ENCODE results near the gene CACTIN. TPM values are rescaled to one million over a fixed set of nuclear protein-coding genes. Genes with fewer than 3 reads are reported as not detected.

The CACTIN gene
- polyA plus RNA-seq, 1 of the 3 experiments (the other 2 are of a cell fraction), result 36.4 TPM

- ChIA-PET CTCF (interaction anchor here (1.0 to 5.8 kb wide), 4 partner anchors 7 to 140 kb away, joined by 3 to 38 read pairs (median 4); partner anchors contain the start of gene GIPC3), POLR2A (interaction anchor here (0.7 kb wide), 1 partner anchor 18 kb away, joined by 3 read pairs; no protein-coding TSS in a partner anchor)
- H3K9ac ChIP-seq, result no peak overlapping the region
Measured at GRCh38 chr19:3578390-3578789, 48.2 kb downstream of the CACTIN start.

DNA sequence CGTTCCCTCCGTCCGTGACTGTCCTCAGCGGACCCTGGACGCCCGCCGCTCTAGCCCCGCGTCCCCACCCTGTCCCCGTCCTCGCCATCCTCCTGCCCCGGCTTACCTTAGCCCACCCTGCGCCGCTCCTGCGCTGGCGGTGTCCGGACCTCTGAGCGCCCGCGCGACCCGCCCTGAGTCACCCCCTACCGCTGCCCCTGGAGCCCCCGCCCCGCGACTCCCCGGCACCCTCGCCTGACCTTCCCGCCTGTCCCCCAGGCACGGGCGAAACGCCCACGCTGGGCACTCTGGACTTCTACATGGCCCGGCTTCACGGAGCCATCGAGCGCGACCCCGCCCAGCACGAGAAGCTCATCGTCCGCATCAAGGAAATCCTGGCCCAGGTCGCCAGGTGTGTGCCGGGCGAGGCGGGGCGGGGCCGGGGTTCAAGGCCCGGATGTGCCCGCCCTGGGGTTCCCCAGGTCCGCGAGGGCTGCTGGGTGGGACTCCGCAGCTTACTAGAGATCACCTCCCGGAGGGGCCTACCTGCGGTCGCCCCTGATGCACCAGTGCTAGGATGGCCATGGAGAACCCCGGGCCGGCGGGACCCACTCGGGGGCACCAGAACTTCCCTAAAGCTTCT is 48.8 kb downstream of the CACTIN start:
- Histone ChIP-seq H3K79me2 (ENCODE audit: insufficient read depth) (peaks cover 9% of the 10 kb centered on the region), H3K4me1 (ENCODE audit: control insufficient read depth in 1 of 2, insufficient read depth in 2 of 2, low read depth in 1 of 2, low read length in 1 of 2) (peaks cover 2 to 7% of the 10 kb centered on the region in 2 experiments; a peak in 2 of 4 replicates), H3K27me3 (ENCODE audit: insufficient read depth) (no peaks in the 10 kb centered on the region), H3K9me3 (no peaks in the 10 kb centered on the region), H3F3A (replicated peaks; ENCODE audit: insufficient read depth) (peaks cover 31% of the 10 kb centered on the region), H3K4me3 (ENCODE audit: low read depth in 2 of 2, low read length in 1 of 2) (no peak overlapping the region), H3K9ac (no peak overlapping the region), H3K9me2 (no peaks in the 10 kb centered on the region), H3K4me2 (no peak overlapping the region), H4K20me1 (ENCODE audit: insufficient read depth) (peaks cover 4% of the 10 kb centered on the region; the same call in 1 of the 2 replicates), H3K36me3 (replicated peaks in 1 of 2; ENCODE audit: control insufficient read depth in 1 of 2, insufficient read depth in 2 of 2, low read length in 1 of 2) (peaks cover 6 to 13% of the 10 kb centered on the region in 2 experiments), H3K27ac (ENCODE audit: low read depth in 2 of 2, low read length in 1 of 2) (no peak overlapping the region), H2AFZ (ENCODE audit: low read depth) (no peak overlapping the region)
- WGBS (ENCODE audit: low lambda C conversion rate), result 99% methylated on average over 46 of the region's 60 CpGs
- ChIA-PET POLR2A (interaction anchor here (0.7 kb wide), 1 partner anchor 17 kb away, joined by 3 read pairs; no protein-coding TSS in a partner anchor), CTCF (interaction anchor here (1.0 to 5.8 kb wide), 3 partner anchors 8 to 41 kb away, joined by 3 to 38 read pairs (median 4); partner anchors contain the start of gene GIPC3)
- TF ChIP-seq TEAD4 (IDR thresholded peaks at IDR 0.05; ENCODE audit: borderline replicate concordance, insufficient read depth) (no peak), NRF1 (IDR thresholded peaks at IDR 0.05; ENCODE audit: low read depth, low read length) (no peak), YY1 (IDR thresholded peaks at IDR 0.05; ENCODE audit: low read depth) (no peak), FOXM1 (IDR thresholded peaks at IDR 0.05; ENCODE audit: low read depth) (no peak), NFIC (IDR thresholded peaks at IDR 0.05; ENCODE audit: borderline replicate concordance) (no peak), RFX5 (IDR thresholded peaks at IDR 0.05; ENCODE audit: low read length) (no peak), RAD21 (IDR thresholded peaks at IDR 0.05; ENCODE audit: low read length) (no peak), MXI1 (IDR thresholded peaks at IDR 0.05; ENCODE audit: low read depth, low read length) (no peak), FOXJ3 (CRISPR knock-in tag; IDR thresholded peaks at IDR 0.05) (no peak), CHD2 (IDR thresholded peaks at IDR 0.05; ENCODE audit: low read length, partially characterized antibody) (no peak), REST (IDR thresholded peaks at IDR 0.05; ENCODE audit: low read depth, low read length) (no peak), JUND (IDR thresholded peaks at IDR 0.05) (no peak), MAX (IDR thresholded peaks at IDR 0.05; ENCODE audit: low read depth) (no peak)
- TF ChIP-seq, protein P1, sequence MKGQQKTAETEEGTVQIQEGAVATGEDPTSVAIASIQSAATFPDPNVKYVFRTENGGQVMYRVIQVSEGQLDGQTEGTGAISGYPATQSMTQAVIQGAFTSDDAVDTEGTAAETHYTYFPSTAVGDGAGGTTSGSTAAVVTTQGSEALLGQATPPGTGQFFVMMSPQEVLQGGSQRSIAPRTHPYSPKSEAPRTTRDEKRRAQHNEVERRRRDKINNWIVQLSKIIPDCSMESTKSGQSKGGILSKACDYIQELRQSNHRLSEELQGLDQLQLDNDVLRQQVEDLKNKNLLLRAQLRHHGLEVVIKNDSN (IDR thresholded peaks at IDR 0.05; ENCODE audit: borderline replicate concordance, low read depth), result no peak
- TF ChIP-seq, protein P2, sequence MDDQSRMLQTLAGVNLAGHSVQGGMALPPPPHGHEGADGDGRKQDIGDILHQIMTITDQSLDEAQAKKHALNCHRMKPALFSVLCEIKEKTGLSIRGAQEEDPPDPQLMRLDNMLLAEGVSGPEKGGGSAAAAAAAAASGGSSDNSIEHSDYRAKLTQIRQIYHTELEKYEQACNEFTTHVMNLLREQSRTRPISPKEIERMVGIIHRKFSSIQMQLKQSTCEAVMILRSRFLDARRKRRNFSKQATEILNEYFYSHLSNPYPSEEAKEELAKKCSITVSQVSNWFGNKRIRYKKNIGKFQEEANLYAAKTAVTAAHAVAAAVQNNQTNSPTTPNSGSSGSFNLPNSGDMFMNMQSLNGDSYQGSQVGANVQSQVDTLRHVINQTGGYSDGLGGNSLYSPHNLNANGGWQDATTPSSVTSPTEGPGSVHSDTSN (IDR thresholded peaks at IDR 0.05), result no peak
- TF ChIP-seq, protein P3, sequence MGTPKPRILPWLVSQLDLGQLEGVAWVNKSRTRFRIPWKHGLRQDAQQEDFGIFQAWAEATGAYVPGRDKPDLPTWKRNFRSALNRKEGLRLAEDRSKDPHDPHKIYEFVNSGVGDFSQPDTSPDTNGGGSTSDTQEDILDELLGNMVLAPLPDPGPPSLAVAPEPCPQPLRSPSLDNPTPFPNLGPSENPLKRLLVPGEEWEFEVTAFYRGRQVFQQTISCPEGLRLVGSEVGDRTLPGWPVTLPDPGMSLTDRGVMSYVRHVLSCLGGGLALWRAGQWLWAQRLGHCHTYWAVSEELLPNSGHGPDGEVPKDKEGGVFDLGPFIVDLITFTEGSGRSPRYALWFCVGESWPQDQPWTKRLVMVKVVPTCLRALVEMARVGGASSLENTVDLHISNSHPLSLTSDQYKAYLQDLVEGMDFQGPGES (IDR thresholded peaks at IDR 0.05; ENCODE audit: low read depth, low read length), result no peak
- peak; percentile 25 for DNase-seq

More at GRCh38 chr19:3578390-3578789, 48.2 kb downstream of the CACTIN start:
- DNase-seq, result peak; percentile 5
- Histone ChIP-seq H3K27me3 (ENCODE audit: insufficient read depth) (no peaks in the 10 kb centered on the region), H3K27ac (ENCODE audit: low read depth in 2 of 2, low read length in 1 of 2) (no peak overlapping the region), H2AFZ (ENCODE audit: low read depth) (no peak overlapping the region), H3F3A (replicated peaks; ENCODE audit: insufficient read depth) (peaks cover 31% of the 10 kb centered on the region), H3K79me2 (ENCODE audit: insufficient read depth) (peaks cover 4% of the 10 kb centered on the region), H3K4me3 (ENCODE audit: low read depth in 2 of 2, low read length in 1 of 2) (no peak overlapping the region), H4K20me1 (ENCODE audit: insufficient read depth) (peaks cover 4% of the 10 kb centered on the region; the same call in 1 of the 2 replicates), H3K4me1 (ENCODE audit: control insufficient read depth in 1 of 2, insufficient read depth in 2 of 2, low read depth in 1 of 2, low read length in 1 of 2) (peaks cover 2 to 7% of the 10 kb centered on the region in 2 experiments; a peak in 2 of 4 replicates), H3K9me3 (no peaks in the 10 kb centered on the region), H3K4me2 (no peak overlapping the region), H3K9me2 (no peaks in the 10 kb centered on the region), H3K36me3 (replicated peaks in 1 of 2; ENCODE audit: control insufficient read depth in 1 of 2, insufficient read depth in 2 of 2, low read length in 1 of 2) (peaks cover 6 to 13% of the 10 kb centered on the region in 2 experiments)
- TF ChIP-seq RXRA (IDR thresholded peaks at IDR 0.05; ENCODE audit: borderline replicate concordance, low read depth) (no peak), FOXM1 (IDR thresholded peaks at IDR 0.05; ENCODE audit: low read depth) (no peak), JUND (IDR thresholded peaks at IDR 0.05) (no peak)
- 97% methylated on average over 17 of the region's 17 CpGs for WGBS (ENCODE audit: low lambda C conversion rate)
